Uterus (tissue), 4 donors: ENCODE measurements around the gene FNDC1. TPM values are rescaled to one million over a fixed set of nuclear protein-coding genes. Genes with fewer than 3 reads are reported as not detected.

ENCODE experiments used
- DNase-seq, 2 donors: peaks; one replicate each; pipeline ENCODE4 v3.0.0-alpha.2; 2019 to 2020
- H3K27ac ChIP-seq, 2 donors: fragments of 200-600 bp; sonication (generic); 1 replicate in 1 of 2; 2 replicates in 1 of 2; pipeline ENCODE4 v1.5.1; 2016 to 2018
- H3K27me3 ChIP-seq, 2 donors: fragments of 200-600 bp; sonication (generic); one replicate each; pipeline ENCODE4 v1.5.1; 2018 to 2019; ENCODE audit warnings: control low read depth in 1 of 2
- H3K36me3 ChIP-seq, 2 donors: fragments of 200-600 bp; sonication (generic); one replicate each; pipeline ENCODE4 v1.5.1; 2019; ENCODE audit warnings: control low read depth in 1 of 2
- H3K4me1 ChIP-seq, 2 donors: fragments of 200-600 bp; sonication (generic); one replicate each; pipeline ENCODE4 v1.5.1; 2018 to 2019; ENCODE audit warnings: control low read depth in 1 of 2
- H3K4me3 ChIP-seq, 2 donors: fragments of 200-600 bp; sonication (generic); 1 replicate in 1 of 2; 2 replicates in 1 of 2; pipeline ENCODE4 v1.5.1; 2018 to 2019; ENCODE audit warnings: mild to moderate bottlenecking in 1 of 2
- H3K9me3 ChIP-seq, 2 donors: fragments of 200-600 bp; sonication (generic); one replicate each; pipeline ENCODE4 v1.5.1; 2019; ENCODE audit warnings: control low read depth in 1 of 2
- POLR2A ChIP-seq, 2 donors: fragments of 450-650 bp; IDR thresholded peaks; one replicate each; pipeline ENCODE4 v1.6.1; 2016; ENCODE audit warnings: antibody characterized with exemption in 2 of 2, mild to moderate bottlenecking in 1 of 2, moderate library complexity in 1 of 2
- intact Hi-C: fragments of 100-400 bp; cut with DNase I; formaldehyde crosslinking; loops from one replicate; pipeline ENCODE4 v1.15.1; 2023; ENCODE audit warnings: low total_unique reads
- total RNA-seq, 4 donors: library from RNA; depleted of rRNA in 3 of 4; stranded (reverse); fragments of >200 nt in 3 of 4; gene quantifications; one replicate each; pipeline versions ENCODE4 v1.1.0 to v1.2.4, GENCODE V29; 2014 to 2023
- TF ChIP-seq, protein P1 (sequence below), 4 experiments: fragments of 200-600 bp in 2 of 4; fragments of 450-650 bp in 2 of 4; sonication (generic) in 2 of 4; IDR thresholded peaks; one replicate each; pipeline ENCODE4 v1.5.1; 2016 to 2019; ENCODE audit warnings: antibody characterized with exemption in 4 of 4, mild to moderate bottlenecking in 2 of 4, moderate library complexity in 1 of 4
- donor health status: DM: yes; HTN: yes; CAD: no.

The FNDC1 gene
- total RNA-seq, 4 donors from 2014 or later: 0.26 to 28.1 (median 0.55) TPM; not detected in 1

DNA sequence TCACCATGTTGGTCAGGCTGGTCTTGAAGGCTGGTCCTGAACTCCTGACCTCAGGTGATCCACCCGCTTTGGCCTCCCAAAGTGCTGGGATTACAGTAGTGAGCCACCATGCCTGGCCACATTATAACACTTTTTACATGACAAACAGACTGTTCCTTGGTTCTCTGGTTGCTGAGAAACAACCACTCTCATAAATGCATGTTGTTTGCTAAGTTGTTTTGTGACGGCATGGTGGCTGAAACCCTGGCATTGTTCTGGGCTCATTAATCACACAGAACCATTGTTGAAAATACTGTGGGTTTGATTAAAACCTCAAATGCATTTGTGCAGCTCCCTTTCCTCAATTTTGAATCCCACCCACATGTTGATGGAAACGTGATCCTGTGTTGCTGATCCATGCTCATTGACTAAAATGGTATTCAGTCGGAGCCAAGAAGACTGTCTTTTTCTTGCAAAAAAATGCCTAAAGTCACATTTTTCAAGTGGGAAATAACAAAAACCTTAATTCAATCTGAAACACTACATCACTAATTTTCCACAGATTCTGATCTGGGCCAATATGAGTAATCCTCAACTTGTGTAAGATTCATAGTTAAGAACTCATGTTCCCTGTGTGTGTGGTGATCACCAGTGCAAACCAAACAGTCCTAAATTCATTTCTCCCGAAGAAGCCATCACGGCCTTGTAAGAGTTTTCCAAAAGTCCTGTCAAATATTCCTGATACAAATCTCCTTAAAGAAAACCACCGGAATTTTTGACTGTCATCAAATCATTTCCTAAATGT, 132.8 kb downstream of the FNDC1 start:
- Histone ChIP-seq H3K4me1 (no peaks in the 10 kb centered on the region), H3K27me3 (no peaks in the 10 kb centered on the region), H3K36me3 (no peaks in the 10 kb centered on the region), H3K9me3 (no peaks in the 10 kb centered on the region), H3K4me3 (no peak overlapping the region), H3K27ac (no peak overlapping the region)
- TF ChIP-seq, protein P1, sequence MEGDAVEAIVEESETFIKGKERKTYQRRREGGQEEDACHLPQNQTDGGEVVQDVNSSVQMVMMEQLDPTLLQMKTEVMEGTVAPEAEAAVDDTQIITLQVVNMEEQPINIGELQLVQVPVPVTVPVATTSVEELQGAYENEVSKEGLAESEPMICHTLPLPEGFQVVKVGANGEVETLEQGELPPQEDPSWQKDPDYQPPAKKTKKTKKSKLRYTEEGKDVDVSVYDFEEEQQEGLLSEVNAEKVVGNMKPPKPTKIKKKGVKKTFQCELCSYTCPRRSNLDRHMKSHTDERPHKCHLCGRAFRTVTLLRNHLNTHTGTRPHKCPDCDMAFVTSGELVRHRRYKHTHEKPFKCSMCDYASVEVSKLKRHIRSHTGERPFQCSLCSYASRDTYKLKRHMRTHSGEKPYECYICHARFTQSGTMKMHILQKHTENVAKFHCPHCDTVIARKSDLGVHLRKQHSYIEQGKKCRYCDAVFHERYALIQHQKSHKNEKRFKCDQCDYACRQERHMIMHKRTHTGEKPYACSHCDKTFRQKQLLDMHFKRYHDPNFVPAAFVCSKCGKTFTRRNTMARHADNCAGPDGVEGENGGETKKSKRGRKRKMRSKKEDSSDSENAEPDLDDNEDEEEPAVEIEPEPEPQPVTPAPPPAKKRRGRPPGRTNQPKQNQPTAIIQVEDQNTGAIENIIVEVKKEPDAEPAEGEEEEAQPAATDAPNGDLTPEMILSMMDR (IDR thresholded peaks at IDR 0.05): no peak
- TF ChIP-seq POLR2A (IDR thresholded peaks at IDR 0.05): no peak
- intact Hi-C loops: no loop called here
- no peak for DNase-seq

DNA sequence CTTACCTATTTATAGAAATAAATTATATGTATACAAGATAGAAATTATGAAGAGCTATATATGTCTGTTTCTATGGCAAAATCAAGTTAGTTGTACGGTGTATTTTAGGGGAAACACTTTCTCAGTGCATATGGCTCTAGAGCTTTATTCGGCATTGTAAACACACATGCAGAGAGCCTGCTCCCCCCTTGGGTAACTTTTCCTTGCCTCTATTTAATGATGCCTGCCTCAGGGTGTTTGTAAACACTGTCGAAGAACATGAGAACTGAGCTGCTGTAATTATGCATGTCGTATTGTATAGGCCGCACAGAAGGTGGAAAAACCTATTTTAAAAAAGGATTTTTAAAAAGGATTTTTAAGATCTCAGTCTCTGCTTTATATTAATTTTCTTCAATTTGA, 133.4 kb downstream of the FNDC1 start:
- Histone ChIP-seq H3K36me3 (no peaks in the 10 kb centered on the region), H3K4me1 (peaks cover 0 to 2% of the 10 kb centered on the region in 2 donors), H3K27me3 (no peaks in the 10 kb centered on the region), H3K4me3 (no peak overlapping the region), H3K9me3 (no peaks in the 10 kb centered on the region), H3K27ac (no peak overlapping the region)
- TF ChIP-seq POLR2A (IDR thresholded peaks at IDR 0.05): no peak
- TF ChIP-seq, protein P1 (IDR thresholded peaks at IDR 0.05): no peak
- DNase-seq: no peak
- intact Hi-C loops: no loop called here

DNA sequence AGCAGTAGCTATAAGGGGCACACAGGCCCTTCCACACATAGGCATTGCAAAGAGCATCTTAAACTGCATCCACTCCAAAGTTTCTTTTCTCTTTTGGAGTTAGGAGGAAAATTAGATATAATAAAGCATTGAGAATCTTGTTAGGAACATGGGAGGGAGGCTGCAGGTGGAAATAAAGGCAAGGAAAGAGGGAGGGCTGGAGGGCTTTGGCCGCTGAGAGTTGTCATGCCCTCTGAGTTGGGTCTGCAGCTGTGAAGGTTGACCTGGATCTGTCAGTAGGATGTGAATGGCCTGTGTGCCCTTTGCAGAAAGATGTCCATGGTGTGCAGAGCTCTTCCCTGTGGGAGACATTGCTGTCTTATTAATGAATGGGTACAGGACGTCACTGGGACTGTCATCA, 134.0 kb downstream of the FNDC1 start:
- TF ChIP-seq POLR2A (IDR thresholded peaks at IDR 0.05): no peak
- TF ChIP-seq, protein P1 (IDR thresholded peaks at IDR 0.05): no peak
- H3K27me3 ChIP-seq: no peaks in the 10 kb centered on the region
- no peak for DNase-seq
- no peak overlapping the region for H3K4me3 ChIP-seq
- intact Hi-C loops: no loop called here
- no peaks in the 10 kb centered on the region for H3K9me3 ChIP-seq
- no peak overlapping the region for H3K27ac ChIP-seq
- H3K36me3 ChIP-seq: no peaks in the 10 kb centered on the region
- H3K4me1 ChIP-seq: peaks cover 0 to 7% of the 10 kb centered on the region in 2 donors

DNA sequence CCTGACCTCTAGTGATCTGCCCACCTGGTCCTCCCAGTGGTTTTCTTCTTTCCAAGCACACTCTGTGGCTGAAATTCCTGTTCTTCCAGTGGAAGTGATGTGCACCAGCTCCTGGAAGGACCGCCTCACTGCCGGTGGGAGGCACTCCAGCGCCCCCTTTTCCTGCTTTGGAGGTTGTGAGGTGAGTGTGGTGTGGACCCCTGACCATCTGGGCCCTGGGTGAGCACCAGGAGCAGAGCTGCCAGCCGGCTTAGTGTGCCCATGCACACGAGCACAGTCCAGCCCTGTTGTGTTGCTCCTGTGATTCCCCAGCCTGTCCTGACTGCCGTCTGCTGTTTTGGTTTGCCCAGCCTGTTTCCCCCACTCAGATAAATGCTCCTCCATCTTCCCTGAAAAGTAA, 134.6 kb downstream of the FNDC1 start:
- Histone ChIP-seq H3K4me3 (no peak overlapping the region), H3K27me3 (no peaks in the 10 kb centered on the region), H3K36me3 (no peaks in the 10 kb centered on the region), H3K9me3 (no peaks in the 10 kb centered on the region), H3K4me1 (peaks cover 0 to 7% of the 10 kb centered on the region in 2 donors), H3K27ac (no peak overlapping the region)
- intact Hi-C loops: no loop called here
- DNase-seq: no peak
- TF ChIP-seq POLR2A (IDR thresholded peaks at IDR 0.05): no peak
- TF ChIP-seq, protein P1 (IDR thresholded peaks at IDR 0.05): no peak

DNA sequence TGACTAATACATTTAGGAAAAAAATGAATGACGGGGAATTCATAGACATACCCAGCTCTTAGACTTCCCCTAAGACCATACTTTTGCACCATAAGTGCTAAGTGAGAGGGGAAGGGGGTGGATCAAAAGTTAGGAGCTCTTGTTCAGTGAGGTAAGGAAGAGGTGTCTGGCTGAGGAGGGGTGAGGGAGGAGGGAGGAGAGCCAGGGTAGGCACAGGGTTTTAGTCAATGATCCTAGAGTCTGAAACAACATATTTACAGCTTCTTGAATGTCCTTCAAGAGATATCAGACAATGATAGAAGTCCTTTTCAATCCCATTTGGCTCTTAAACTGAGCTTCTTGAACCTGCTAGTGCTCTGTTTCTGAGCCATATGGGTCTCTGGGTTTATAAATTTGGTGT, 135.4 kb downstream of the FNDC1 start:
- H3K36me3 ChIP-seq: no peaks in the 10 kb centered on the region
- intact Hi-C loops: no loop called here
- TF ChIP-seq, protein P1 (IDR thresholded peaks at IDR 0.05): no peak
- TF ChIP-seq POLR2A (IDR thresholded peaks at IDR 0.05): no peak

More for the DNA sequence above, 135.4 kb downstream of the FNDC1 start:
- no peaks in the 10 kb centered on the region for H3K27me3 ChIP-seq
- peaks cover 0 to 7% of the 10 kb centered on the region in 2 donors for H3K4me1 ChIP-seq
- DNase-seq: no peak
- no peak overlapping the region for H3K27ac ChIP-seq
- no peaks in the 10 kb centered on the region for H3K9me3 ChIP-seq
- no peak overlapping the region for H3K4me3 ChIP-seq
